SK-N-SH (cell line): Measurements from ENCODE around the gene FBXO47. TPM values are rescaled to one million over a fixed set of nuclear protein-coding genes. Genes with fewer than 3 reads are reported as not detected.
A peak's percentile ranks its signal among the peaks of the same experiment; 100 is the strongest.

Experiments
- CTCF ChIA-PET: fragments of 300-600, 350-600 bp; formaldehyde crosslinking; extraction: SDS; loops from one replicate; lab custom pipeline; 2021; lab: Yijun Ruan, JAX
- POLR2A ChIA-PET: fragments of 350-600 bp; sonication (Branson Sonifier 250); formaldehyde crosslinking; extraction: SDS; loops from one replicate; lab custom pipeline; 2020; ENCODE audit warnings: antibody characterized with exemption, inconsistent platforms; lab: Yijun Ruan, JAX
- DNase-seq: peaks from one replicate; pipeline ENCODE4 v3.0.0; 2012
- H2AFZ ChIP-seq: fragments of 200-600 bp; sonication (generic); 2 replicates; pipeline ENCODE4 v1.8.1; 2016; ENCODE audit warnings: antibody characterized with exemption, mild to moderate bottlenecking, low read depth
- H3F3A ChIP-seq: fragments of 200-600 bp; sonication (generic); replicated peaks from 2 replicates; pipeline ENCODE3; 2016; ENCODE audit warnings: antibody characterized with exemption, mild to moderate bottlenecking; ENCODE audit not compliant: insufficient read depth
- H3K27ac ChIP-seq, 2 experiments: fragments of 200-500 bp in 1 of 2; fragments of 200-600 bp in 1 of 2; sonication (Bioruptor generic) in 1 of 2; sonication (generic), shearing (Covaris generic) in 1 of 2; 2 replicates each; pipeline versions ENCODE4 v1.5.1 to v1.6.1; 2014 to 2016; ENCODE audit warnings: low read depth in 2 of 2, inconsistent platforms in 1 of 2, low read length in 1 of 2, mild to moderate bottlenecking in 1 of 2, mixed read lengths in 1 of 2
- H3K27me3 ChIP-seq: fragments of 200-600 bp; sonication (generic), shearing (Covaris generic); 2 replicates; pipeline ENCODE4 v1.6.1; 2016; ENCODE audit warnings: mixed run types; ENCODE audit not compliant: insufficient read depth
- H3K36me3 ChIP-seq, 2 experiments: fragments of 200-500 bp in 1 of 2; fragments of 200-600 bp in 1 of 2; sonication (Bioruptor generic) in 1 of 2; sonication (generic) in 1 of 2; replicated peaks in 1 of 2; 2 replicates each; pipeline versions ENCODE3 to v1.5.1; 2014 to 2016; ENCODE audit warnings: low read length in 1 of 2, mild to moderate bottlenecking in 1 of 2; ENCODE audit not compliant: insufficient read depth in 2 of 2, control insufficient read depth in 1 of 2
- H3K4me1 ChIP-seq, 2 experiments: fragments of 200-500 bp in 1 of 2; fragments of 200-600 bp in 1 of 2; sonication (Bioruptor generic) in 1 of 2; sonication (generic), shearing (Covaris generic) in 1 of 2; 2 replicates each; pipeline versions ENCODE4 v1.5.1 to v1.6.1; 2014 to 2016; ENCODE audit warnings: low read depth in 1 of 2, low read length in 1 of 2, mixed run types in 1 of 2; ENCODE audit not compliant: insufficient read depth in 2 of 2, control insufficient read depth in 1 of 2
- H3K4me2 ChIP-seq: fragments of 200-600 bp; sonication (generic), shearing (Covaris generic); 2 replicates; pipeline ENCODE4 v1.6.1; 2017; ENCODE audit warnings: mixed run types
- H3K4me3 ChIP-seq, 2 experiments: fragments of 200-500 bp in 1 of 2; fragments of 200-600 bp in 1 of 2; sonication (Bioruptor generic) in 1 of 2; sonication (generic), shearing (Covaris generic) in 1 of 2; 2 replicates each; pipeline versions ENCODE4 v1.5.1 to v1.8.1; 2014 to 2016; ENCODE audit warnings: low read depth in 2 of 2, inconsistent platforms in 1 of 2, low read length in 1 of 2, mild to moderate bottlenecking in 1 of 2, mixed read lengths in 1 of 2, moderate library complexity in 1 of 2
- H3K79me2 ChIP-seq: fragments of 200-600 bp; sonication (generic); 2 replicates; pipeline ENCODE4 v1.8.1; 2017; ENCODE audit warnings: mild to moderate bottlenecking; ENCODE audit not compliant: insufficient read depth
- H3K9ac ChIP-seq: fragments of 200-600 bp; sonication (generic); 2 replicates; pipeline ENCODE4 v1.6.1; 2017; ENCODE audit warnings: mixed run types
- H3K9me2 ChIP-seq: fragments of 200-600 bp; sonication (generic); 2 replicates; pipeline ENCODE4 v1.6.1; 2017; ENCODE audit warnings: mixed run types
- H3K9me3 ChIP-seq: fragments of 200-600 bp; sonication (generic); 2 replicates; pipeline ENCODE4 v1.6.1; 2017; ENCODE audit warnings: mixed run types, mild to moderate bottlenecking, moderate library complexity
- H4K20me1 ChIP-seq: fragments of 200-600 bp; sonication (generic); 2 replicates; pipeline ENCODE4 v1.6.1; 2017; ENCODE audit warnings: mild to moderate bottlenecking, mixed run types; ENCODE audit not compliant: insufficient read depth
- EP300 ChIP-seq, 2 experiments: IDR thresholded peaks; 2 replicates each; pipeline versions ENCODE4 v1.4.0 to v1.6.1; 2012; ENCODE audit warnings: borderline replicate concordance in 1 of 2, low read depth in 1 of 2, low read length in 1 of 2
- FOXJ3 ChIP-seq: sonication (generic); formaldehyde crosslinking; IDR thresholded peaks from 2 replicates; pipeline ENCODE4 v1.5.1; 2020; ENCODE audit warnings: mild to moderate bottlenecking, missing genetic modification reagents
- GATA2 ChIP-seq: sonication (generic); formaldehyde crosslinking; IDR thresholded peaks from 2 replicates; pipeline ENCODE4 v1.5.0; 2020; ENCODE audit warnings: mild to moderate bottlenecking, missing genetic modification reagents
- MAX ChIP-seq: IDR thresholded peaks from 2 replicates; pipeline ENCODE4 v1.4.0; 2012; ENCODE audit warnings: low read depth
- REST ChIP-seq: IDR thresholded peaks from 2 replicates; pipeline ENCODE4 v1.6.1; 2012; ENCODE audit warnings: mild to moderate bottlenecking, low read depth, low read length, moderate library complexity
- RXRA ChIP-seq: IDR thresholded peaks from 2 replicates; pipeline ENCODE4 v1.4.0; 2012; ENCODE audit warnings: low read depth, mild to moderate bottlenecking, borderline replicate concordance
- SIN3A ChIP-seq: IDR thresholded peaks from 2 replicates; pipeline ENCODE4 v1.6.1; 2012; ENCODE audit warnings: low read depth, mild to moderate bottlenecking, low read length, moderate library complexity, borderline replicate concordance
- USF2 ChIP-seq: fragments of 150-350 bp; IDR thresholded peaks from 2 replicates; pipeline ENCODE4 v1.6.1; 2017; ENCODE audit warnings: antibody characterized with exemption, low read length, low read depth, borderline replicate concordance
- ZBTB33 ChIP-seq: IDR thresholded peaks from 2 replicates; pipeline ENCODE4 v1.4.0; 2012; ENCODE audit warnings: low read depth, borderline replicate concordance
- WGBS: methylation state at CpG from one replicate; pipeline ENCODE4 v1.1.6; 2017; ENCODE audit warnings: low lambda C conversion rate; 5-methylcytosine and 5-hydroxymethylcytosine counted together
- polyA plus RNA-seq, 3 experiments: library from polyadenylated mRNA; depleted of rRNA; stranded (reverse); fragments of >200 nt; gene quantifications; 2 replicates each; pipeline ENCODE4 v1.2.3, GENCODE V29; 2012

The FBXO47 gene
- polyA plus RNA-seq, 1 of the 3 experiments (the other 2 are of a cell fraction) = not detected

GRCh38 chr17:38920374-38921291 is 46.6 kb downstream of the FBXO47 start:
- no peak overlapping the region for H3K9ac ChIP-seq
- H3K79me2 ChIP-seq = 0 out of 2 replicates have a peak, but pooled peaks cover 8% of the 10 kb centered on the region
- H3K27ac ChIP-seq = peak overlapping the region; percentile 29 to 49; a peak in 2 of 4 replicates
- H3K4me1 ChIP-seq = peaks cover 9 to 27% of the 10 kb centered on the region in 2 experiments; a peak in 2 of 4 replicates
- 0 out of 2 replicates have a peak, but pooled peaks cover 11% of the 10 kb centered on the region for H4K20me1 ChIP-seq
- ChIA-PET POLR2A (no interaction called here), CTCF (interaction anchor here (0.9 to 1.2 kb wide), 3 partner anchors 62 to 254 kb away, joined by 3 to 5 read pairs (median 3); no protein-coding TSS in a partner anchor)
- peaks cover 45% of the 10 kb centered on the region for H3F3A ChIP-seq
- TF ChIP-seq RXRA (no peak), MAX (no peak)
- no peak overlapping the region for H3K4me2 ChIP-seq
- no peak for DNase-seq
- no peak overlapping the region for H2AFZ ChIP-seq
- no peak overlapping the region for H3K4me3 ChIP-seq
- 79% methylated on average over 9 of the region's 9 CpGs for WGBS
- peaks cover 22 to 24% of the 10 kb centered on the region in 2 experiments for H3K36me3 ChIP-seq
- no peaks in the 10 kb centered on the region for H3K9me2 ChIP-seq
- H3K9me3 ChIP-seq = no peaks in the 10 kb centered on the region
- no peaks in the 10 kb centered on the region for H3K27me3 ChIP-seq

GRCh38 chr17:38919316-38920078 is 47.7 kb downstream of the FBXO47 start:
- Histone ChIP-seq H3K36me3 (peaks cover 25 to 35% of the 10 kb centered on the region in 2 experiments), H2AFZ (no peak overlapping the region)
- CTCF ChIA-PET = interaction anchor here (1.0 kb wide), 1 partner anchor 233 kb away, joined by 3 read pairs; no protein-coding TSS in a partner anchor
- no peak for TF ChIP-seq USF2
- TF ChIP-seq, all 33 proteins: peak for 0
- no peak overlapping the region for H3K27ac ChIP-seq
- H3K4me1 ChIP-seq = peaks cover 9 to 34% of the 10 kb centered on the region in 2 experiments; a peak in 2 of 4 replicates
- no peak for DNase-seq
- POLR2A ChIA-PET = no interaction called here
- no peak overlapping the region for H3K4me3 ChIP-seq
- H3K4me2 ChIP-seq = no peak overlapping the region
- no peaks in the 10 kb centered on the region for H3K9me2 ChIP-seq
- 0 out of 2 replicates have a peak, but pooled peaks cover 14% of the 10 kb centered on the region for H4K20me1 ChIP-seq
- peaks cover 10% of the 10 kb centered on the region; the same call in 1 of the 2 replicates for H3K79me2 ChIP-seq
- H3F3A ChIP-seq = peaks cover 41% of the 10 kb centered on the region
- whole genome bisulfite sequencing = over 99% methylated on average over 16 of the region's 16 CpGs
- H3K27me3 ChIP-seq = no peaks in the 10 kb centered on the region
- no peaks in the 10 kb centered on the region for H3K9me3 ChIP-seq
- no peak overlapping the region for H3K9ac ChIP-seq

- peaks cover 9 to 40% of the 10 kb centered on the region in 2 experiments; a peak in 2 of 4 replicates for H3K4me1 ChIP-seq
- H4K20me1 ChIP-seq = 0 out of 2 replicates have a peak, but pooled peaks cover 14% of the 10 kb centered on the region
- no peak overlapping the region for H3K9ac ChIP-seq
- no peak overlapping the region for H2AFZ ChIP-seq
- DNase-seq = no peak
- H3K36me3 ChIP-seq = peaks cover 25 to 40% of the 10 kb centered on the region in 2 experiments
- no peak overlapping the region for H3K4me3 ChIP-seq
- no peaks in the 10 kb centered on the region for H3K27me3 ChIP-seq
- 92% methylated on average over 3 of the region's 5 CpGs for WGBS
- H3K4me2 ChIP-seq = no peak overlapping the region
- H3F3A ChIP-seq = peaks cover 39% of the 10 kb centered on the region
- no peak overlapping the region for H3K27ac ChIP-seq
- POLR2A ChIA-PET = no interaction called here
- no peaks in the 10 kb centered on the region for H3K9me3 ChIP-seq
- H3K9me2 ChIP-seq = no peaks in the 10 kb centered on the region
- H3K79me2 ChIP-seq = peaks cover 12% of the 10 kb centered on the region; the same call in 1 of the 2 replicates
- CTCF ChIA-PET = interaction anchor here (1.8 kb wide), 1 partner anchor 11 kb away, joined by 5 read pairs; no protein-coding TSS in a partner anchor
- TF ChIP-seq GATA2 (CRISPR knock-in tag) (no peak), EP300 (IDR thresholded peaks at IDR 0.05; ENCODE audit: borderline replicate concordance in 1 of 2, low read depth in 1 of 2, low read length in 1 of 2) (no peak), SIN3A (no peak), FOXJ3 (CRISPR knock-in tag) (no peak), REST (no peak), ZBTB33 (no peak)
Measured at GRCh38 chr17:38918916-38919315, 48.3 kb downstream of the FBXO47 start.
